Fibroblast of lung (primary cell): ENCODE data around the gene ITGB1. TPM values are rescaled to one million over a fixed set of nuclear protein-coding genes. Genes with fewer than 3 reads are reported as not detected.

Experiments
- DNase-seq, 2 donors: peaks; one replicate each; pipeline versions ENCODE4 v3.0.0 to v3.0.0-alpha.2; 2010; ENCODE audit warnings: low read depth in 2 of 2
- H2AFZ ChIP-seq: 2 replicates; pipeline ENCODE4 v1.5.1; 2012; ENCODE audit warnings: low read length, control low read depth, inconsistent platforms
- H3K27ac ChIP-seq: 2 replicates; pipeline ENCODE4 v1.5.1; 2011; ENCODE audit warnings: low read length, control low read depth; ENCODE audit not compliant: insufficient read depth
- H3K27me3 ChIP-seq: 2 replicates; pipeline ENCODE4 v1.5.1; 2011; ENCODE audit warnings: mild to moderate bottlenecking, low read length; ENCODE audit not compliant: control insufficient read depth, insufficient read depth
- H3K36me3 ChIP-seq: 2 replicates; pipeline ENCODE4 v1.5.1; 2011; ENCODE audit warnings: low read length; ENCODE audit not compliant: control insufficient read depth, insufficient read depth
- H3K4me1 ChIP-seq: 2 replicates; pipeline ENCODE4 v1.5.1; 2011; ENCODE audit warnings: low read length; ENCODE audit not compliant: control insufficient read depth, insufficient read depth; ENCODE audit errors: extremely low read depth
- H3K4me2 ChIP-seq: 2 replicates; pipeline ENCODE4 v1.5.1; 2011; ENCODE audit warnings: low read length, control low read depth; ENCODE audit not compliant: insufficient read depth; ENCODE audit errors: extremely low read depth
- H3K4me3 ChIP-seq, 4 experiments: fragments of 200-600 bp in 1 of 4; sonication (generic) in 1 of 4; replicated peaks in 1 of 4; 2 replicates each; pipeline ENCODE4 v1.5.1; 2011 to 2016; ENCODE audit warnings: low read length in 4 of 4, low read depth in 3 of 4, mild to moderate bottlenecking in 3 of 4, control low read depth in 2 of 4, inconsistent platforms in 1 of 4, mixed read lengths in 1 of 4; ENCODE audit not compliant: insufficient read depth in 1 of 4; ENCODE audit errors: control extremely low read depth in 1 of 4
- H3K79me2 ChIP-seq: 2 replicates; pipeline ENCODE4 v1.5.1; 2012; ENCODE audit warnings: mild to moderate bottlenecking, low read length, inconsistent platforms; ENCODE audit not compliant: control insufficient read depth, insufficient read depth
- H3K9ac ChIP-seq: 2 replicates; pipeline ENCODE4 v1.5.1; 2011; ENCODE audit warnings: mild to moderate bottlenecking, low read length, control low read depth; ENCODE audit not compliant: insufficient read depth
- H3K9me3 ChIP-seq: 2 replicates; pipeline ENCODE4 v1.5.1; 2012; ENCODE audit warnings: low read depth, low read length; ENCODE audit not compliant: control insufficient read depth, insufficient read depth
- H4K20me1 ChIP-seq: 2 replicates; pipeline ENCODE4 v1.5.1; 2011; ENCODE audit warnings: low read length; ENCODE audit not compliant: control insufficient read depth, insufficient read depth; ENCODE audit errors: extremely low read depth
- CTCF ChIP-seq, 2 donors: IDR thresholded peaks in 1 of 2; conservative IDR thresholded peaks in 1 of 2; 1 replicate in 1 of 2; 2 replicates in 1 of 2; pipeline ENCODE4 v1.5.1; 2011 to 2012; ENCODE audit warnings: low read length in 2 of 2, control low read depth in 1 of 2, inconsistent platforms in 1 of 2, low read depth in 1 of 2, mild to moderate bottlenecking in 1 of 2
- EZH2 ChIP-seq: IDR thresholded peaks from 2 replicates; pipeline ENCODE4 v1.5.1; 2012; ENCODE audit warnings: low read length, control low read depth, mild to moderate bottlenecking; ENCODE audit errors: missing control alignments
- polyA plus RNA-seq, 2 donors: library from polyadenylated mRNA; depleted of rRNA in 1 of 2; stranded (reverse) in 1 of 2; unstranded in 1 of 2; fragments of >200 nt; gene quantifications; 2 replicates each; pipeline ENCODE4 v1.2.1, GENCODE V29; 2011 to 2012; ENCODE audit warnings: missing spikeins in 1 of 2
- total RNA-seq: library from RNA; depleted of rRNA; stranded (reverse); fragments of >200 nt; gene quantifications from 2 replicates; pipeline ENCODE4 v1.2.1, GENCODE V29; 2014

ITGB1 gene
- total and polyA plus RNA-seq, 2 donors (not counting 1 experiment from before 2014, with no cell fraction given), result 2,456 to 3,450 TPM

GRCh38 chr10:32865170-32865569 is 92.9 kb downstream of the ITGB1 start:
- DNase-seq, result no peak
- Histone ChIP-seq H3K4me3 (no peak overlapping the region), H3K9ac (no peak overlapping the region), H3K79me2 (no peaks in the 10 kb centered on the region), H3K4me1 (no peaks in the 10 kb centered on the region), H2AFZ (no peak overlapping the region), H3K27me3 (no peaks in the 10 kb centered on the region), H3K36me3 (no peaks in the 10 kb centered on the region), H3K4me2 (no peak overlapping the region), H4K20me1 (no peaks in the 10 kb centered on the region), H3K27ac (no peak overlapping the region), H3K9me3 (no peaks in the 10 kb centered on the region)
- no peak for TF ChIP-seq CTCF (conservative IDR thresholded peaks at IDR 0.05 in 1 of 2, IDR thresholded peaks at IDR 0.05 in 1 of 2; ENCODE audit: low read depth in 1 of 2, low read length in 2 of 2)
- no peak for TF ChIP-seq EZH2

- H2AFZ ChIP-seq, result no peak overlapping the region
- no peak overlapping the region for H3K4me3 ChIP-seq
- H4K20me1 ChIP-seq, result no peaks in the 10 kb centered on the region
- TF ChIP-seq CTCF (conservative IDR thresholded peaks at IDR 0.05 in 1 of 2, IDR thresholded peaks at IDR 0.05 in 1 of 2; ENCODE audit: low read depth in 1 of 2, low read length in 2 of 2), result no peak
- TF ChIP-seq EZH2, result no peak
- DNase-seq, result no peak
- H3K27me3 ChIP-seq, result no peaks in the 10 kb centered on the region
- no peaks in the 10 kb centered on the region for H3K79me2 ChIP-seq
- no peak overlapping the region for H3K9ac ChIP-seq
- no peaks in the 10 kb centered on the region for H3K9me3 ChIP-seq
- H3K4me2 ChIP-seq, result no peak overlapping the region
- no peak overlapping the region for H3K27ac ChIP-seq
- no peaks in the 10 kb centered on the region for H3K36me3 ChIP-seq
- no peaks in the 10 kb centered on the region for H3K4me1 ChIP-seq
Observed at GRCh38 chr10:32854435-32854834, 103.6 kb downstream of the ITGB1 start.

DNA sequence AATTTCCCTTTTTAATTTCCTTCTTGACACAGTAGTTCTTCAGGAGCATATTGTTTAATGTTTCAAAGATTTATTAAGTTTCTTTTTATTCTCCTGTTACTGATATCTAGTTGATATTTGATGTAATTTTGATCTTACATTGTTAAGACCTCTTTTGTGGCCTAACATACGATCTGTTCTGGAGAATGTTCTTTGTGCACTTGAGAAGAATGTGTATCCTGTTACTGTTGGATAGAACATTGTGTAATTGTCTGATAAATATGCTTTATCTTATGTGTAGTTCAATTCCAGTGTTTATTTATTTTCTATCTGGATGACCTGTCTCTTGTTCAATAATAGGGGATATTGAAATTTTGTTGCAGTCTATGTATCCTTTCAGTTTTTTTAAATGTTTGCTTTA is 106.7 kb downstream of the ITGB1 start:
- H3K27ac ChIP-seq, result no peak overlapping the region
- H3K27me3 ChIP-seq, result no peaks in the 10 kb centered on the region
- no peak overlapping the region for H3K4me2 ChIP-seq
- no peak overlapping the region for H3K4me3 ChIP-seq
- H4K20me1 ChIP-seq, result no peaks in the 10 kb centered on the region
- H3K36me3 ChIP-seq, result no peaks in the 10 kb centered on the region
- H3K79me2 ChIP-seq, result no peaks in the 10 kb centered on the region
- H3K9me3 ChIP-seq, result no peaks in the 10 kb centered on the region
- H2AFZ ChIP-seq, result no peak overlapping the region
- no peaks in the 10 kb centered on the region for H3K4me1 ChIP-seq
- TF ChIP-seq EZH2 (no peak), CTCF (conservative IDR thresholded peaks at IDR 0.05 in 1 of 2, IDR thresholded peaks at IDR 0.05 in 1 of 2; ENCODE audit: low read depth in 1 of 2, low read length in 2 of 2) (no peak)
- DNase-seq, result peak in 1 of 2 donors; percentile 2
- H3K9ac ChIP-seq, result no peak overlapping the region
